MM.1S (cell line): Measurements from ENCODE around the gene PROSER3.

Source experiments
- DNase-seq: peaks from one replicate; pipeline ENCODE4 v3.0.0-alpha.2; 2015
- H2AFZ ChIP-seq: fragments of 300-600 bp; sonication (generic); 2 replicates; pipeline ENCODE4 v1.6.0; 2016; ENCODE audit warnings: antibody characterized with exemption, low read length
- H3F3A ChIP-seq: fragments of 300-600 bp; sonication (generic); 2 replicates; pipeline ENCODE4 v1.6.1; 2016; ENCODE audit warnings: mild to moderate bottlenecking, antibody characterized with exemption, low read length, moderate library complexity, mixed read lengths; ENCODE audit not compliant: insufficient read depth
- H3K27ac ChIP-seq: fragments of 300-600 bp; sonication (generic); 2 replicates; pipeline ENCODE4 v1.5.1; 2016; ENCODE audit warnings: mild to moderate bottlenecking, low read length
- H3K27me3 ChIP-seq: fragments of 300-600 bp; sonication (generic); replicated peaks from 2 replicates; pipeline ENCODE4 v1.6.0; 2016; ENCODE audit warnings: low read length; ENCODE audit not compliant: insufficient read depth
- H3K36me3 ChIP-seq: fragments of 300-600 bp; sonication (generic); replicated peaks from 2 replicates; pipeline ENCODE4 v1.6.1; 2016; ENCODE audit warnings: mild to moderate bottlenecking, low read length, mixed read lengths; ENCODE audit not compliant: insufficient read depth
- H3K4me1 ChIP-seq: fragments of 300-600 bp; sonication (generic); 2 replicates; pipeline ENCODE4 v1.6.1; 2016; ENCODE audit warnings: low read length, mixed read lengths
- H3K4me2 ChIP-seq: fragments of 300-600 bp; sonication (generic); 2 replicates; pipeline ENCODE4 v1.6.0; 2016; ENCODE audit warnings: low read depth, low read length
- H3K4me3 ChIP-seq: fragments of 300-600 bp; sonication (generic); 2 replicates; pipeline ENCODE4 v1.5.1; 2016; ENCODE audit warnings: low read length, mixed read lengths
- H3K79me2 ChIP-seq: fragments of 300-600 bp; sonication (generic); 2 replicates; pipeline ENCODE4 v1.6.1; 2016; ENCODE audit warnings: mixed run types, low read length, mixed read lengths
- H3K9ac ChIP-seq: fragments of 300-600 bp; sonication (generic); 2 replicates; pipeline ENCODE4 v1.6.1; 2016; ENCODE audit warnings: low read length, mixed read lengths
- H3K9me2 ChIP-seq: fragments of 300-600 bp; sonication (generic); replicated peaks from 2 replicates; pipeline ENCODE4 v1.6.1; 2016; ENCODE audit warnings: mild to moderate bottlenecking, low read length, mixed read lengths; ENCODE audit not compliant: insufficient read depth
- H3K9me3 ChIP-seq: fragments of 300-600 bp; sonication (generic); replicated peaks from 2 replicates; pipeline ENCODE4 v1.6.1; 2016; ENCODE audit warnings: mild to moderate bottlenecking, low read length, mixed read lengths; ENCODE audit not compliant: insufficient read depth
- H4K20me1 ChIP-seq: fragments of 300-600 bp; sonication (generic); 2 replicates; pipeline ENCODE4 v1.6.1; 2016; ENCODE audit warnings: mild to moderate bottlenecking, low read length, moderate library complexity, mixed read lengths; ENCODE audit not compliant: insufficient read depth
- CTCF ChIP-seq: fragments of 300-600 bp; sonication (generic); IDR thresholded peaks from 2 replicates; pipeline ENCODE4 v1.5.1; 2016; ENCODE audit warnings: antibody characterized with exemption, low read length, mixed read lengths
- EZH2 ChIP-seq: fragments of 300-600 bp; sonication (generic); optimal IDR thresholded peaks from 2 replicates; pipeline ENCODE3; 2017; ENCODE audit warnings: low read depth, mild to moderate bottlenecking, antibody characterized with exemption, low read length, mixed read lengths
- EZH2phosphoT487 ChIP-seq: fragments of 300-600 bp; sonication (generic); IDR thresholded peaks from 2 replicates; pipeline ENCODE4 v1.6.1; 2018; ENCODE audit warnings: antibody characterized with exemption, low read length

PROSER3 gene

GRCh38 chr19:35775046-35775297 is 17.0 kb downstream of the PROSER3 start:
- H3K27me3 ChIP-seq: no peaks in the 10 kb centered on the region
- H3K27ac ChIP-seq: no peak overlapping the region
- TF ChIP-seq CTCF: no peak
- no peak for TF ChIP-seq EZH2
- TF ChIP-seq EZH2phosphoT487: no peak
- H3K4me3 ChIP-seq: peak overlapping the region; percentile 56
- peaks cover 12% of the 10 kb centered on the region for H3K4me1 ChIP-seq
- DNase-seq: no peak
- no peaks in the 10 kb centered on the region for H4K20me1 ChIP-seq
- no peaks in the 10 kb centered on the region for H3K9me2 ChIP-seq
- H2AFZ ChIP-seq: peak overlapping the region; percentile 49
- no peaks in the 10 kb centered on the region for H3F3A ChIP-seq
- H3K36me3 ChIP-seq: no peaks in the 10 kb centered on the region
- H3K9ac ChIP-seq: no peak overlapping the region
- no peaks in the 10 kb centered on the region for H3K9me3 ChIP-seq
- peak overlapping the region; percentile 63; the same call in 1 of the 2 replicates for H3K4me2 ChIP-seq
- H3K79me2 ChIP-seq: peaks cover 13% of the 10 kb centered on the region

- Histone ChIP-seq H3K4me1 (peaks cover 12% of the 10 kb centered on the region), H2AFZ (peak within 1 kb of the TSS; percentile 49), H3F3A (no peaks in the 10 kb centered on the region), H3K4me2 (peak within 1 kb of the TSS; percentile 84), H3K4me3 (peak within 1 kb of the TSS; percentile 75), H3K9ac (peak within 1 kb of the TSS; percentile 61; the same call in 1 of the 2 replicates), H3K27me3 (no peaks in the 10 kb centered on the region), H3K9me2 (no peaks in the 10 kb centered on the region), H3K36me3 (no peaks in the 10 kb centered on the region), H3K79me2 (peaks cover 13% of the 10 kb centered on the region), H3K27ac (no peak within 1 kb of the TSS), H3K9me3 (no peaks in the 10 kb centered on the region), H4K20me1 (no peaks in the 10 kb centered on the region)
- DNase-seq: peak; percentile 99
- no peak for TF ChIP-seq EZH2phosphoT487
- no peak for TF ChIP-seq EZH2
- TF ChIP-seq CTCF: no peak
Measured at GRCh38 chr19:35775298-35776101, 17.5 kb downstream of the PROSER3 start, which contains the start of gene ARHGAP33. Gene ARHGAP33 (plus strand): TSS chr19:35775564. CDS start chr19:35775659, 95 bp downstream.

- no peak for DNase-seq
- Histone ChIP-seq H3F3A (no peaks in the 10 kb centered on the region), H3K4me1 (peaks cover 12% of the 10 kb centered on the region), H3K9me3 (no peaks in the 10 kb centered on the region), H3K4me3 (peak overlapping the region; percentile 75), H3K27me3 (no peaks in the 10 kb centered on the region), H4K20me1 (no peaks in the 10 kb centered on the region), H3K79me2 (peaks cover 13% of the 10 kb centered on the region), H3K9me2 (no peaks in the 10 kb centered on the region), H2AFZ (peak overlapping the region; percentile 42), H3K9ac (peak overlapping the region; percentile 61; the same call in 1 of the 2 replicates), H3K4me2 (peak overlapping the region; percentile 84), H3K27ac (no peak overlapping the region), H3K36me3 (no peaks in the 10 kb centered on the region)
- TF ChIP-seq EZH2phosphoT487 (no peak), CTCF (no peak), EZH2 (no peak)
Measured at GRCh38 chr19:35776102-35776788, 18.3 kb downstream of the PROSER3 start.
